HL-60/S4 treated with retinoic acid at 250 ng/mL for 4 days and 3 days (cell line): ENCODE results near the gene GOLGA6L2.
"Not testable (repeated sequence)": the region's sequence is repeated elsewhere in the genome, so short reads cannot be mapped to it uniquely, and the experiment has no call there.

Experiments used
- in situ Hi-C: fragments of 300-500 bp; cut with MboI; formaldehyde crosslinking; loops from 2 replicates; pipeline ENCODE4 v1.7.0; 2022; ENCODE audit warnings: low sequenced_read_pairs

Gene GOLGA6L2, protein sequence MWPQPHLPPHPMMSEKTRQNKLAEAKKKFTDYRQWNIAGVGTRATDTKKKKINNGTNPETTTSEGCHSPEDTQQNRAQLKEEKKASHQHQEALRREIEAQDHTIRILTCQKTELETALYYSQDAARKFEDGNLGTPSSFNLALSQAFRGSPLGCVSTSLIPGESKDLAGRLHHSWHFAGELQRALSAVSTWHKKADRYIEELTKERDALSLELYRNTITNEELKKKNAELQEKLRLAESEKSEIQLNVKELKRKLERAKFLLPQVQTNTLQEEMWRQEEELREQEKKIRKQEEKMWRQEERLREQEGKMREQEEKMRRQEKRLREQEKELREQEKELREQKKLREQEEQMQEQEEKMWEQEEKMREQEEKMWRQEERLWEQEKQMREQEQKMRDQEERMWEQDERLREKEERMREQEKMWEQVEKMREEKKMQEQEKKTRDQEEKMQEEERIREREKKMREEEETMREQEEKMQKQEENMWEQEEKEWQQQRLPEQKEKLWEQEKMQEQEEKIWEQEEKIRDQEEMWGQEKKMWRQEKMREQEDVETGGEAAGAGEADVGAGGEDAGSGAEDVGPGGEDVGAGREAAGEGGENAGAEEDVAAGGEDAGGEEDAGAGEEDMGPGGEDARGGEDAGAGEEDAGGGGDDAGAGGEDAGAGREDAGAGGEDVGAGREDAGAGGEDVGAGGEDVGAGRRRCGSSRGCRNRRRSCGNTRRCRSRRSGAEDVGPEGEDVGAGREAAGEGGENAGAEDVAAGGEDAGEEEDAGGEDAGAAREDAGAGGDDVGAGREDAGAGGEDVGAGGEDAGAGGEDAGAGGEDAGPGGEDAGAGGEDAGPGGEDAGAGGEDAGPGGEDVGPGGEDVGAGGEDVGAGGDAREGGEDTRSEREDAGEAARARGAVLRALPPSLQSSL

DNA sequence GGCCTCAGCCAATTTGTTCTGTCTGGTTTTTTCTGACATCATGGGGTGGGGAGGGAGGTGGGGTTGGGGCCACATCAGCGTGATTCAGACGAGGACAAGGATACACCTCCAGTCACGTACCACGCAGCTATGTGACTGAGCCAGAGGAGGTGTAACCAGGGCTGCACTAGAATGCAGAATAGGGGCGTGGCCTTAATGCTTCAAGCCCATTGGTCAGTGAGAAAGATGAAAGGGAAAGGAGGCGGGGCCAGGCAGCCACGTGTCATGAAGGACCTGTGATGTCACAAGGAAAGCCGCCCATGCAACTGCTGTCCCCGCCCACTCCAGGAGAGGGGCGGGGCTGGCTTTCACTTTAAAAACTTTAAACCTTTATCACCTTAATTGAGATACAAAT, at the start of gene GOLGA6L2:
GOLGA6L2 (minus strand) TSS at position 137 of the 394 bp plus-strand sequence; CDS start at position 75, 62 bp downstream.
- in situ Hi-C loops = no loop called here

DNA sequence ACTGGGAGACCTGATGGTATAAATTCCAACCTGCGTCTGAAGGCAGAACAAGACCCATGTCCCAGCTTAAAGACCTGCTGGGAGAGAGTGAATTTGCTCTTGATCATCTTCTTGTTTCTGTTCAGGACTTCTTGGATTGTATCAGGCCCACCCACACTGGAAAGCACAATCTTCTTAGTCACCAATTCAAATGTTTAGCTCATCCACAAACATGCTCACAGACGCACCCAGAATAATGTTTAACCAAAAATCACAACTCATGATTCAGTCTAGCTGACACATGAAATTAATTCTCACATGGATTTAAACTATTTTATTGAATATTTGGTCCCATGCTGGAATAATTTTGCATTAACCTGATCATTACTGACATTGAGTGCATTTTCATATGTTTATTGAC, 37.8 kb upstream of the GOLGA6L2 start:
- in situ Hi-C loops = no loop called here

DNA sequence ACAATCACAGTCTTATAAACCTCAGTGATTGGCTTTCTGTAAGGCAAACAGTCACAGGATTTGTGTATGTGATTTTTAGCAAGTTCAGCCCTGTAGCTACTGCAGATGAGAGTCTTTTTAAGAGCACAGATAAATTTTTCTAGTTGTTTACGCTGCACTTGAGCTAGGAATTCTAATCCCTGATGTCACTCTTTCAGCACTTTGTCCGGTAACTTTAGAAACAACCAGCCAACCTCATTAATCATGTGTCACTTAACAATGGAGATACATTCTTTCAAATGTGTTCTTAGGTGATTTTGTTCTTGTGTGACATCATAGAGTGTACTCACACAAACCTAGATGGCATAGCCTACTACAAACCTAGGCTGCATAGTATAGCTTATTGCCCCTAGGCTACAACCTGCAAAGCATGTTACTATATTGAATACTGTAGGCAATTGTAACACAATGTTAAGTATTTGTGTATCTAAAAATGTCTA, 36.8 kb upstream of the GOLGA6L2 start:
- in situ Hi-C loops = no loop called here

DNA sequence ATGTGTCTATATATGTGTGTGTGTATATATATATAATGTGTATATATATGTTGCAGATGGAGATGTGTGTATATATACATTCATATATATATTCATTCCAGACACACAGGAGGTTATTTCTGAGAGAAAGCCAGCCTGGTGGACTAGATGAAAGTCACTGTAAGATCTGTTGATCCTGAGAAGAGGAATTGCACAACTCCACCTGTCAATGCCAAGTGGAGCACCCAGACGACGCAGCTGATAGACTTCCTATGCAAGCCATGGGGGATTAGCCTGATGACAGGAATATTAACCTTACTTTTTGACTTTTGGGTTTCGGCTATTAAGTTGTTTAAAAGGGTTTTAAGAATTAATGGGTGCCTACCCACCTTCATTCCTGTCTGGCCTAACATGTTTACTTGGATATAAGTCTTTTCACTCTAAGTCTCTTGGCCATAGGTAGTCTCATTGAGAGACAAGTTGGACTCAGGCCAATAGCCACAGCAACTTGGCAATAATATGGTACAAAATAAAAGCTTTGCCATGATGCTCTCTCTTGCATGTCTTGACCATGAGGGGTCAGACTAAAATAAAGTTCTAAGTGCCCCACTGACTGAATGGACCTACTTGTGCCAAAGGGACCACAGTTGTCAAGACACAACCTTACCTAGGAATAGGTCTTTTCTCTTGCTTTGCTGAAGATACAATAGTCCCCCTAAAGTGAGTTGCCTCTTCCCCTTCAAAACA, 35.9 kb upstream of the GOLGA6L2 start:
- in situ Hi-C loops = no loop called here

DNA sequence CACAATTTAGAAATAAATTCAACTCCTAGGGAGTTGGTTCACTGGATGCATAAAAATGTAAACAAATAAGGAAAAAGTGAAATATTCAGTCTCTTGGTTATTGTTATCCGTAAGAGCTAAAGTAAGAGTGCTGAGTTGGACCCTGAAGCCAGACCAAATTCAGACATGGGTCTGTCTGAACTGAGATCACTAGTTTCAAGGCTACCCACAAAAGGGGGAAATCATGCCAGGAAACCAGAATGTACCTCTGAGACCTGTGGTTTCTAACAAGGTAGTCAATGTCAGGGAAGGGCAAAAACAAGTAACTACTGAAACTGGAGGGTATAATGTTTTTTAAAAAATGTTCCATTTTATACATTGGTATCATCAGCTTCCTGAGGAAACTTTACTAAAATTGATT, 35.2 kb upstream of the GOLGA6L2 start:
- in situ Hi-C loops = no loop called here

DNA sequence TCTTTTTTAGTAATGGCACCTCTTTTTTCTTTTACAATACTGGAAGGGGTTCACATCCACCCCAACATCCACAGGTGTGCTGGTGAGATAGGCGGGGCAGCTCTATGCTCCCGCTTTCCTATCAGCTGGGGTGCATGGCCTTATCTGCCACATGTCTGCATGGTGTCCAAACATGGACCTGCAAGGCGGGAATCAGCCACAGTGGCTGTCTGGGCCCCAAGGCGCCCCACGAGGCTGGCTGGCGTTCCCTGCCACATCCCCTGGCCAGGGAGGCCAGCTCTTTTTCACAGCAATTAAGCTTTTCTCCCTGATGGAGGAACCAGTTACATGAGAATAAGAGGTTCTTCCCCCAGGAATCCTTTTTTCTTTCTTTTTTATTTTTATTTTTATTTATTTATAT, 30.9 kb upstream of the GOLGA6L2 start:
- in situ Hi-C loops = no loop called here

DNA sequence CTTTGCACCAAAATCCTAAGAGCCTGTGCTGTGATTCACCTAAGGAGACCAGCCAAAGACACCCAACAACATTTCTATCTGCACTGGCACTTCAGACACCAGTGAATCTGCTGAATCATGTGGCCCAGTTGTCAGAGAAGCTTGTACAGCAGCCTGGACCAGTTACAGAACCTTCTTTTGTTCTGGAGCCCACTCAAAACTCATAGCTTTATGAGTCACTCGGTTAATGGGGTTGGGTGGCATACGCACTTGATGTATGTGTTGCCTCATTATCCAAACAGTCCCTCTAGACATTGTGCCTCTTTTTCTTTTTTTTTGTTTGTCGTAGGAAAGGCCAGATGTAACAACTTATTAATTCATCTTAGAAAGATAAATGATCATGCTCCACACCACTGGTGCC, 25.6 kb upstream of the GOLGA6L2 start:
- in situ Hi-C loops = no loop called here

DNA sequence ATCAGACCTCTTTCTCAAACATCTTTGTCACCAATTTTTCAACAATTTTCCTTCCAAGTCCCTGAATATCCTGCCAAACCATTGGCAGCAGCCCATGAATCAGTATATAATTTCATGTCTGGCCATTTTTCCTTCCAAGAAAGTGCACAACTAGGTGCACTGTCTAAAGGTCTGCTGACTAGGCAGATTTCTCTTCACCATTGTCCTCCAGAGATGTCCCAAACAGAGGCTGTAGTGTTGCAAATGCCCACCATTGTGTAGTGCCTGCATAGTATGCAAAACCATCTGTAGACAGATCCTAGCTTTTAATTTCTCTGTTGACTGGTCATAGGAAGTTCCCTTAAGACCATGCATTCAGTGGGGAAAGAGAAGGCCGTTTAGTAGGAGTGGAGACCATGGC, 25.0 kb upstream of the GOLGA6L2 start:
- in situ Hi-C loops = no loop called here

DNA sequence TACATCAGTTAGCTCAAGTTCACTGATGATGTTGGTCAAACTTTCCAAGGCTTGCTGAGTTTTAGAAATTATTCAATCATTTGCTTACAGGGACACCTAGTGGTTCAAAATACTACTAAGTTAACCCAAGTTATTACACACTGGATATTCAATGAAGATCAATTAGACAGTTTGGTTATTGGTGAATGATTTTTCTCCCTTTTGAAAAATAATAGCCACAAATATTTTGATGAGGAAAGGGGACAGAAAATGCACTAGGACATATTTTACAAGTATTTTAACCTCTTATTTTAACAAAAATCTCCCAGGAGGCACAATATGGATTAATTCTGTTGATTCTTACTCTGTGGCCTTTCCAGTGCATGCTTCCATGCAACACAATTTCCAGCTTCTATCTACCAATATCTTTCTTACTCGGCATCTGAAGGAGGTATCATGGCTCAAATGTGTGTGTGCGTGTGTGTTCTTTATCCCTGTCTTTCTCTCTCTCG, 20.1 kb upstream of the GOLGA6L2 start:
- in situ Hi-C loops = no loop called here

DNA sequence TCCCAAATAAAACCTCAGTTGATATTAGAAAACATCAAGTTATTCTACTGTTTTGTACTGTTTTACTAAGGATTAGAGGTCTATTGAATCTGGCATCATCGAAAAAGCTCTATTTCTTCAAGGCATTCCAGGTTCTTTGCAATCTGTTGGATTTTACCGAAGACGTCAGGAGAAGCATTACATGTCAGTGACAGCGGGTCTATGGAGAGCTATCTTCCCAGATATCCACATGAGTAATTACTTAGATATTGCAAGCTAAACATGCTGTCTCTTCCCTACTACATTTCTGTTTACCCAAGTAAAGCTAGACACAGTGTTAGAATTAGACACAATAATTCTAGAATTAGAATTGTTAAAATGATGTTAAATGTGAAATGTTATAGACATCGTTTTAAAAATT, 10.8 kb upstream of the GOLGA6L2 start:
- in situ Hi-C loops = no loop called here

DNA sequence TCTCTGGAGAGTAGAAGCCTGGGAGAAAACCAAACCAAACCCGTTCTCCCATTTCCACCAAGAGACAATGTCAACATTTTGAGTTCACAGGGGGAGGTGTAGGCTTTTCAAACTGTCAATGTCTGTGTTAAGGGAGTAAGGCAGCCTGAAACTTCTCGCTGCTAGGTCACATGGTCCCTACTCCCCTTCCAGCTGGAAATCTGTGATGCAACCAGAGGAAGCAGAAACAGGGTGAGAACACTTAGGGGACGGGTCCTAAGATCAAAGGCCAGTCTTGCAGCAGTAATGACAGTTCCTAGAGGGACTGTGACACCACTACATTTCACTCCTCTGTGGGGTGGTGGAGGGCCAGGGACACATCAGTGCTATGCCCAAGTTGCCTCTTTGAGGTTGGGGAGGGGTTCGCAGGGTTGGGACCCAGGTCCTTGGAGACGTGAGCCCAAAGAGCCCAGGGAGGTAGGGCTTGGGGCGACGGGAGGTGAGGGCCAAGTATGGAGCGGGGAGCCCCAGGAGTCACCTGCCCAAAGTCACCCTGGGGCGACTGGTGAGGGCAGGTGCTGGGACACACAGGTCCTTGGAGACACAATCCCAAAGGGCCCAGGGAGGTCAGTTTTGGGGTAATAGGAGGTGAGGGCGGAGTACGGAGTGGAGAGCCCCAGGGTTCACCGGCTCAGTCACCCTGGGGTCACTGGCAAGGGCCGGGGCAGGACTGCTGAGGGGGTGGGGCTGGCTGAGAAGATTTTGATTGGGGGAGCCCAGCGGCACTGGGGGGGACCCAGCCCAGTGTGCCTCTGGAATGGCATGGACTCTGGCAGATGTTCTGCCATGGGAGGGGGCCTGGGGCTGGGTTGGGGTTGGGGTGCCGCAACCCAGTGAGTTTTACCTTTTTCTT, 582 bp downstream of the GOLGA6L2 start:
- in situ Hi-C loops = no loop called here

DNA sequence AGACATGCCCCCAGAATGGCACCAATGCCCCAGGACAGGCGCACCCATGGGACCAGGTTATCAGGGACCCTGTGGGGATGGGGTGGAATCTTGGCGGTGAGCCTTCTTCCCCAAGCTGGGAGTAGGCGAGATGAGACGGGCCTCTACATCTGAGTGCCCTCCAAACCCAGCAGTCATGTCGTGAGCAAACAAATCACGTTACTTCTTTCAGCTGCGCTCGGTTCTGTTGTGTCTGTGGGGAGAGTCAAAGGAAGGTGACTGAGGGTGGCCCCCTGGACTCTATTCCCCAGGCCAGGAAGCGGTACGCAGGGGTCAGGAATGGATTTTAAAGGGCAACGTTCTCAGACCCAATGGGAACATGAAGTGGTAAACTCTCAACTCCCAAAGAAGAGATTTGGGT, 2.8 kb downstream of the GOLGA6L2 start:
- in situ Hi-C loops = no loop called here

DNA sequence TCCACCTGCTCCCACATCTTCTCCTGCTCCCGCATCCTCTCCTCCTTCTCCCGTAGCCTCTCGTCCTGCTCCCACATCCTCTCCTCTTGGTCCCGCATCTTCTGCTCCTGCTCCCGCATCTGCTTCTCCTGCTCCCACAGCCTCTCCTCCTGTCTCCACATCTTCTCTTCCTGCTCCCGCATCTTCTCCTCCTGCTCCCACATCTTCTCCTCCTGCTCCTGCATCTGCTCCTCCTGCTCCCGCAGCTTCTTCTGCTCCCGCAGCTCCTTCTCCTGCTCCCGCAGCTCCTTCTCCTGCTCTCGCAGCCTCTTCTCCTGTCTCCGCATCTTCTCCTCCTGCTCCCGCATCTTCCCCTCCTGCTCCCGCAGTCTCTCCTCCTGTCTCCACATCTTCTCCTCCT, 5.8 kb downstream of the GOLGA6L2 start:
- in situ Hi-C loops = no loop called here

DNA sequence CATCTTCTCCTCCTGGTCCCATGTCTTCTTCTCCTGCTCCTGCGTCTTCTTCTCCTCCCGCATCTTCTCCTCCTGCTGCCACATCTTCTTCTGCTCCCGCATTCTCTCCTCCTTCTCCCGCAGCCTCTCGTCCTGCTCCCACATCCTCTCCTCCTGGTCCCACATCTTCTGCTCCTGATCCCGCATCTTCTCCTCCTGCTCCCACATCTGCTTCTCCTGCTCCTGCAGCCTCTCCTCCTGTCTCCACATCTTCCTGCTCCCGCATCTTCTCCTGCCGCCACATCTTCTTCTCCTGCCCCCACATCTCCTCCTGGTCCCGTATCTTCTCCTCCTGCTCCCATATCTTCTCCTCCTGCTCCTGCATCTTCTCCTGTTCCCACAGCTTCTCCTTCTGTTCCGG, 6.4 kb downstream of the GOLGA6L2 start:
- in situ Hi-C loops = no loop called here

DNA sequence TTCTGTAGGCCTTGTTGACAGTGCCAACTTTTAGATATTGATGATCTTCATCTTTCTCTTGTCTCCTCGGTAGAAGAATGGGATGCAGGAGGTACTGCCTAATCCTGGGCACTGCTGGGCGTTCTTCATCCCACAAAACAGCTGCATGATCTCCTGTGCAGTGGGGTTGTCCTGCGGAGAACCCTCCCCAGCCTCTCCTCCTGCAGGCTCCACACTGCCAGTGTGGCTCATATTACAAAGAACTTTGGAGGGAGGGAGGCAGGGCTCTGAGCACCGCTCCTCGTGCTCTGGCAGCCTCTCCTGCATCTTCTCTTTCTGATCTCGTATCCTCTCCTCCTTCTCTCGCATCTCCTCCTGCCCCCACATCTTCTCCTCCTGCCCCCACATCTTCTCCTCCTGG, 7.5 kb downstream of the GOLGA6L2 start:
- in situ Hi-C loops = no loop called here

DNA sequence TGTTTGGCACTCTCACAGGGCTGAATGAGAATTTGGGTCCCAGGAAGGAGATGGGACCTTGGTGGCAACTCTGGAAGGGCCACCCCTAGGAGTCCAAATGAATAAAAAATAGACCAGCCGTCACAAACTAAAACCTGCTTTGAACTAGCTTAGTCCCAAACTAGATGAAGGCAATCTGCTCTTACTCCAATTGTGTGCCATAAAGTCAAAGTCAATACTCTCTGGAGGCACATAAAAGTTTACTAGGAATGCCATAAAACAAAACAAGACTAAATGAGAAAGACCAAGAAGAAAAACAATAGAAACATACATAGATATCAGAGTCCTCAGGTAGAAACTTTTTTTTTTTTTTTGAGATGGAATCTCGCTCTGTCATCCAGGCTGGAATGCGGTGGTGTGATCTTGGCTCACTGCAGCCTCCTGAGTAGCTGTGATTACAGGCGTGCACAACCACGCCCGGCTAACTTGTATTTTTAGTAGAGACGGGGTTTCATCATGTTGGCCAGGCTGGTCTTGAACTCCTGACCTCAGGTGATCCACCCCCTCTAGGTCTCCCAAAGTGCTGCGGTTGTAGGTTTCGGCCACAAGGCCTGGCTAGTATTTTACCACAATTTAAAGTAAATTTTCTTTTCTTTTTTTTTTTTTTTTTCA, 8.1 kb downstream of the GOLGA6L2 start:
- in situ Hi-C loops = no loop called here

DNA sequence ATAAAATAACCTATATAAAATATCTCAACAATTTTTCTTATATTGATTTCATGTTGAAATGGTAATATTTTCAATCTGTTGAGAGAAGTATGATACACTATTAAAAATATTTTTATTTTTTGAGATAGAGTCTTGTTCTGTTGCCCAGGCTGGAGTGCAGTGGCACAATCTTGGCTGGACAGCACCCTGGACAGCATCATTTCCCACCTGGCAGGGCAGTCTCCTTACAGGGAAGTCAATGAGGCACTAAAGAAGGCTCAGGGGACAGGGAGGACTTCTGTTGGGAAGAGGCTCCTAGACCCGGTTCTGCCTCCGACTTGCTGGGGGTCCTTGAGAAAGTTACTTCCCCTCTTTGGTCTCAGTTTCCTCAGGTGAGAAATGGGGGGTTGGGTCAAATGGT, 9.4 kb downstream of the GOLGA6L2 start:
- in situ Hi-C loops = no loop called here

DNA sequence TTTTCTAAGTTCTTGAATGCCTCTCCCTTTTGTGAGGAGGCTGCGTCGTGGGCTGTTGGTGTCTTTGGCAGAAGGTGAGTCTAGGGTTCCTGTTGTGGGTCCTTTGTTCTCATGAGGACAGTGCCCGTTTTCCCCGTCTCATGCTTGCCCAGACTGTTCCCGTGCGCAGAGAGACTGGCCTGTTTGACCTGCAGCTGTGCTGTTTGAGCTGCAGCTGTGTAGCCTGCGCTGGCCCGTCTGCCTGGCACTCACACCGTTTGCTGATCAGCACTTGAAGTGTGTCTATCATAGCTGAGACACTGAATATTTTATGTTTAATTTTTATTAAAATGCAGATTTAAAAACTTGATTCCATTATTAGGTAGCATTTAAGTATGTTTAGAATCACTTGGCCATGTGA, 9.9 kb downstream of the GOLGA6L2 start:
- in situ Hi-C loops = no loop called here

DNA sequence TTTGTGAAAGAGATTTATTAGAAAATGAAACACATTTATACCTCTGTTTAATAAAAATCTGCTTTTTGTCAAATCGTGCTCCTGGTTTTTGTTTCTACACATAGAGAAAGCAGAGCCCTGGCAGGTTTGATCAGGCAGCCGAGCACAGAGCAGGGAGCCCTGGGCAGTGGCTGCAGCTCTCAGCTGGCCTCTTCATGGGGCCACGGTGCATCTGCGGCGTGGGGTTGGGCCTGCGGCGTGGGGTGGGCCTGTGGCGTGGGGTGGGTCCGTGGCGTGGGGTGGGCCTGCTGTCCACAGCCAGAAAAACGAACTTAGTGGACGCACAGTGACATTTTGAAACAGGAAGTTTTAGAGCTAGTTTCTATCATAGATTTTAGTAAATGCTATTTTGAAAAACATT, 10.6 kb downstream of the GOLGA6L2 start:
- in situ Hi-C loops = no loop called here

DNA sequence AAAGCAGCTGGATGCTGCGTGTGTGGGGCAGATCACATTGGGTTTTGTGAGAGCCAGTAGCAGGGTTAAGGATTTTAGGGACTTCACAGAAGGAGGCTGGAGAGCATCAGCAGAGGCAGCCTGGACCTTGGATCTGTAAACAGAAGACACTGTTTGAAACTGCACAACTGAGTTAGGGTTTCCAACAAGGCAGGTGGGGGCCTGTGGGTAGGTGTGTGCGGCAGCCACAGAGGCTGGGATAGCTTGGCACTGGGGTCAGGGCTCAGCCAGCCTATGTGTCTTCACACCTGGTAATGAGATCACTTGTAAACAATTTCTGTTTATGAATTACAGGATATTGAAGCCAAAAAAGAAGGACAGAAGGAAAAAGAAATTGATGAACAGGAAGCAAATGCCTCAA, 12.3 kb downstream of the GOLGA6L2 start:
- in situ Hi-C loops = not testable (repeated sequence)
